ENCODE results near the gene ELOVL1. TPM values are rescaled to one million over a fixed set of nuclear protein-coding genes. Genes with fewer than 3 reads are reported as not detected.

ELOVL1 gene
- total and polyA plus RNA-seq, 2 of the 13 experiments (the other 11 are each of a cell fraction or from before 2014, with no cell fraction given): 55.2 to 77.4 TPM

DNA sequence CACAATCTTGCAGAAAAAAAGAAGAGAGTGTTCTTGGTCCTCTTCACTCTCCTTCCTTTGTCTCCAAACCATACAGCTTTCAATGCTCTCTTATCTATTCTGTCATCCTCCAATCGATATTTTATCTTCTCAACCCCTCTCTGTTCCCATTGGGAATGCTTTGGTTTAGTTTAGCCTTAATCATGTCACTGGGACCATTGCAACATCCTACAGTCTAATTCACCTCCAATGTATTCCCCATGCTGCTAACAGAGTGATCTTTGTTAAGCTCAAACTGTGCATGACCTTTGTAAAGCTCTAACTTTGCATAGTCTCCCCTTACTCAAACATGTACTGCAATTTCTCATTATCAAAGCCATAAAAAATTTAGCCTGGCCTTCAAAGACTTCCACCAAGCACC, 27.3 kb downstream of the ELOVL1 start (continued):
- no peak for TF ChIP-seq CBFB (CRISPR knock-in tag; IDR thresholded peaks at IDR 0.05)
- no peak for TF ChIP-seq ZFX (CRISPR knock-in tag; IDR thresholded peaks at IDR 0.05; ENCODE audit: low read depth)
- TF ChIP-seq, protein P1, sequence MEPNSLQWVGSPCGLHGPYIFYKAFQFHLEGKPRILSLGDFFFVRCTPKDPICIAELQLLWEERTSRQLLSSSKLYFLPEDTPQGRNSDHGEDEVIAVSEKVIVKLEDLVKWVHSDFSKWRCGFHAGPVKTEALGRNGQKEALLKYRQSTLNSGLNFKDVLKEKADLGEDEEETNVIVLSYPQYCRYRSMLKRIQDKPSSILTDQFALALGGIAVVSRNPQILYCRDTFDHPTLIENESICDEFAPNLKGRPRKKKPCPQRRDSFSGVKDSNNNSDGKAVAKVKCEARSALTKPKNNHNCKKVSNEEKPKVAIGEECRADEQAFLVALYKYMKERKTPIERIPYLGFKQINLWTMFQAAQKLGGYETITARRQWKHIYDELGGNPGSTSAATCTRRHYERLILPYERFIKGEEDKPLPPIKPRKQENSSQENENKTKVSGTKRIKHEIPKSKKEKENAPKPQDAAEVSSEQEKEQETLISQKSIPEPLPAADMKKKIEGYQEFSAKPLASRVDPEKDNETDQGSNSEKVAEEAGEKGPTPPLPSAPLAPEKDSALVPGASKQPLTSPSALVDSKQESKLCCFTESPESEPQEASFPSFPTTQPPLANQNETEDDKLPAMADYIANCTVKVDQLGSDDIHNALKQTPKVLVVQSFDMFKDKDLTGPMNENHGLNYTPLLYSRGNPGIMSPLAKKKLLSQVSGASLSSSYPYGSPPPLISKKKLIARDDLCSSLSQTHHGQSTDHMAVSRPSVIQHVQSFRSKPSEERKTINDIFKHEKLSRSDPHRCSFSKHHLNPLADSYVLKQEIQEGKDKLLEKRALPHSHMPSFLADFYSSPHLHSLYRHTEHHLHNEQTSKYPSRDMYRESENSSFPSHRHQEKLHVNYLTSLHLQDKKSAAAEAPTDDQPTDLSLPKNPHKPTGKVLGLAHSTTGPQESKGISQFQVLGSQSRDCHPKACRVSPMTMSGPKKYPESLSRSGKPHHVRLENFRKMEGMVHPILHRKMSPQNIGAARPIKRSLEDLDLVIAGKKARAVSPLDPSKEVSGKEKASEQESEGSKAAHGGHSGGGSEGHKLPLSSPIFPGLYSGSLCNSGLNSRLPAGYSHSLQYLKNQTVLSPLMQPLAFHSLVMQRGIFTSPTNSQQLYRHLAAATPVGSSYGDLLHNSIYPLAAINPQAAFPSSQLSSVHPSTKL (CRISPR knock-in tag; IDR thresholded peaks at IDR 0.05): peak; percentile 36; the same call in 1 of the 2 replicates
- no peak for TF ChIP-seq RAD21 (CRISPR knock-in tag; IDR thresholded peaks at IDR 0.05)
- no peak for TF ChIP-seq ZC3H13 (CRISPR knock-in tag; IDR thresholded peaks at IDR 0.05)
- no peak for TF ChIP-seq DMAP1 (CRISPR knock-in tag; IDR thresholded peaks at IDR 0.05)
- no peak for TF ChIP-seq GMEB2 (CRISPR knock-in tag; IDR thresholded peaks at IDR 0.05; ENCODE audit: low read depth)
- no peak for TF ChIP-seq NFKB2 (CRISPR knock-in tag; IDR thresholded peaks at IDR 0.05; ENCODE audit: borderline replicate concordance)
- TF ChIP-seq, protein P2, sequence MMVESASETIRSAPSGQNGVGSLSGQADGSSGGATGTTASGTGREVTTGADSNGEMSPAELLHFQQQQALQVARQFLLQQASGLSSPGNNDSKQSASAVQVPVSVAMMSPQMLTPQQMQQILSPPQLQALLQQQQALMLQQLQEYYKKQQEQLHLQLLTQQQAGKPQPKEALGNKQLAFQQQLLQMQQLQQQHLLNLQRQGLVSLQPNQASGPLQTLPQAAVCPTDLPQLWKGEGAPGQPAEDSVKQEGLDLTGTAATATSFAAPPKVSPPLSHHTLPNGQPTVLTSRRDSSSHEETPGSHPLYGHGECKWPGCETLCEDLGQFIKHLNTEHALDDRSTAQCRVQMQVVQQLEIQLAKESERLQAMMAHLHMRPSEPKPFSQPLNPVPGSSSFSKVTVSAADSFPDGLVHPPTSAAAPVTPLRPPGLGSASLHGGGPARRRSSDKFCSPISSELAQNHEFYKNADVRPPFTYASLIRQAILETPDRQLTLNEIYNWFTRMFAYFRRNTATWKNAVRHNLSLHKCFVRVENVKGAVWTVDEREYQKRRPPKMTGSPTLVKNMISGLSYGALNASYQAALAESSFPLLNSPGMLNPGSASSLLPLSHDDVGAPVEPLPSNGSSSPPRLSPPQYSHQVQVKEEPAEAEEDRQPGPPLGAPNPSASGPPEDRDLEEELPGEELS (CRISPR knock-in tag; IDR thresholded peaks at IDR 0.05): no peak
- no peak for TF ChIP-seq NFE2L2 (IDR thresholded peaks at IDR 0.05; ENCODE audit: low read length)
- no peak for TF ChIP-seq ZNF460 (CRISPR knock-in tag; IDR thresholded peaks at IDR 0.05; ENCODE audit: borderline replicate concordance)
- no peak for TF ChIP-seq RELA (CRISPR knock-in tag; IDR thresholded peaks at IDR 0.05)
- TF ChIP-seq, protein P3, sequence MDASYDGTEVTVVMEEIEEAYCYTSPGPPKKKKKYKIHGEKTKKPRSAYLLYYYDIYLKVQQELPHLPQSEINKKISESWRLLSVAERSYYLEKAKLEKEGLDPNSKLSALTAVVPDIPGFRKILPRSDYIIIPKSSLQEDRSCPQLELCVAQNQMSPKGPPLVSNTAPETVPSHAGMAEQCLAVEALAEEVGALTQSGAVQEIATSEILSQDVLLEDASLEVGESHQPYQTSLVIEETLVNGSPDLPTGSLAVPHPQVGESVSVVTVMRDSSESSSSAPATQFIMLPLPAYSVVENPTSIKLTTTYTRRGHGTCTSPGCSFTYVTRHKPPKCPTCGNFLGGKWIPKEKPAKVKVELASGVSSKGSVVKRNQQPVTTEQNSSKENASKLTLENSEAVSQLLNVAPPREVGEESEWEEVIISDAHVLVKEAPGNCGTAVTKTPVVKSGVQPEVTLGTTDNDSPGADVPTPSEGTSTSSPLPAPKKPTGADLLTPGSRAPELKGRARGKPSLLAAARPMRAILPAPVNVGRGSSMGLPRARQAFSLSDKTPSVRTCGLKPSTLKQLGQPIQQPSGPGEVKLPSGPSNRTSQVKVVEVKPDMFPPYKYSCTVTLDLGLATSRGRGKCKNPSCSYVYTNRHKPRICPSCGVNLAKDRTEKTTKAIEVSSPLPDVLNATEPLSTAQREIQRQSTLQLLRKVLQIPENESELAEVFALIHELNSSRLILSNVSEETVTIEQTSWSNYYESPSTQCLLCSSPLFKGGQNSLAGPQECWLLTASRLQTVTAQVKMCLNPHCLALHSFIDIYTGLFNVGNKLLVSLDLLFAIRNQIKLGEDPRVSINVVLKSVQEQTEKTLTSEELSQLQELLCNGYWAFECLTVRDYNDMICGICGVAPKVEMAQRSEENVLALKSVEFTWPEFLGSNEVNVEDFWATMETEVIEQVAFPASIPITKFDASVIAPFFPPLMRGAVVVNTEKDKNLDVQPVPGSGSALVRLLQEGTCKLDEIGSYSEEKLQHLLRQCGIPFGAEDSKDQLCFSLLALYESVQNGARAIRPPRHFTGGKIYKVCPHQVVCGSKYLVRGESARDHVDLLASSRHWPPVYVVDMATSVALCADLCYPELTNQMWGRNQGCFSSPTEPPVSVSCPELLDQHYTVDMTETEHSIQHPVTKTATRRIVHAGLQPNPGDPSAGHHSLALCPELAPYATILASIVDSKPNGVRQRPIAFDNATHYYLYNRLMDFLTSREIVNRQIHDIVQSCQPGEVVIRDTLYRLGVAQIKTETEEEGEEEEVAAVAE (CRISPR knock-in tag; IDR thresholded peaks at IDR 0.05; ENCODE audit: borderline replicate concordance): no peak
- TF ChIP-seq IRF1 (CRISPR knock-in tag; IDR thresholded peaks at IDR 0.05; ENCODE audit: low read depth): no peak
- no peak for TF ChIP-seq PCBP2 (optimal IDR thresholded peaks at IDR 0.05; ENCODE audit: low read depth, low read length, poor library complexity, severe bottlenecking)
- no peak for TF ChIP-seq ZC3H4 (CRISPR knock-in tag; IDR thresholded peaks at IDR 0.05; ENCODE audit: borderline replicate concordance)
- TF ChIP-seq ZFP36 (IDR thresholded peaks at IDR 0.05; ENCODE audit: borderline replicate concordance, low read depth, low read length, partially characterized antibody): no peak
